Endothelial cell of umbilical vein (primary cell): Measurements from ENCODE around the gene PCDHA8. TPM values are rescaled to one million over a fixed set of nuclear protein-coding genes. Genes with fewer than 3 reads are reported as not detected.

Experiments used
- BruUV-seq: library from RNA; stranded (reverse); fragments of 400-500 nt; replicated peaks from 2 replicates; lab custom pipeline; 2021; lab: Mats Ljungman, UMichigan
- CTCF ChIA-PET: fragments of 300-600, 350-600 bp; sonication (Branson Sonifier 250); formaldehyde crosslinking; loops from one replicate; lab custom pipeline; 2021; ENCODE audit warnings: antibody characterized with exemption, inconsistent platforms; lab: Charles Lee
- POLR2A ChIA-PET: fragments of 300-600, 350-600 bp; sonication (Branson Sonifier 250); formaldehyde crosslinking; loops from one replicate; lab custom pipeline; 2021; ENCODE audit warnings: antibody characterized with exemption, inconsistent platforms; lab: Charles Lee
- DNase-seq: peaks from one replicate; pipeline ENCODE4 v3.0.0-alpha.2; 2011; ENCODE audit warnings: low read depth, low spot score
- FAIRE-seq: peaks from 2 replicates; lab custom pipeline; 2011; peaks lifted over from hg19 to GRCh38; lab: Jason Lieb, UNC
- H2AFZ ChIP-seq: 2 replicates; pipeline ENCODE4 v1.6.0; 2012; ENCODE audit warnings: low read depth, low read length, control low read depth, inconsistent platforms
- H3K27ac ChIP-seq: 2 replicates; pipeline ENCODE4 v1.5.1; 2011; ENCODE audit warnings: low read depth, mild to moderate bottlenecking, control low read depth, low read length, moderate library complexity; ENCODE audit not compliant: insufficient read depth
- H3K27me3 ChIP-seq, 2 experiments: 2 replicates each; pipeline versions ENCODE4 v1.6.0 to v1.6.1; 2011; ENCODE audit warnings: low read length in 2 of 2, mixed read lengths in 1 of 2; ENCODE audit not compliant: control insufficient read depth in 2 of 2, insufficient read depth in 2 of 2
- H3K36me3 ChIP-seq, 2 experiments: 2 replicates in 1 of 2; 3 replicates in 1 of 2; pipeline ENCODE4 v1.5.1; 2011; ENCODE audit warnings: low read length in 2 of 2, mild to moderate bottlenecking in 1 of 2, moderate library complexity in 1 of 2; ENCODE audit not compliant: control insufficient read depth in 2 of 2, insufficient read depth in 2 of 2; ENCODE audit errors: extremely low read depth in 1 of 2
- H3K4me1 ChIP-seq: 3 replicates; pipeline ENCODE4 v1.5.1; 2011; ENCODE audit warnings: mild to moderate bottlenecking, low read length; ENCODE audit not compliant: control insufficient read depth, insufficient read depth; ENCODE audit errors: extremely low read depth
- H3K4me2 ChIP-seq: 2 replicates; pipeline ENCODE4 v1.6.1; 2011; ENCODE audit warnings: low read length, control low read depth, mixed read lengths; ENCODE audit not compliant: insufficient read depth
- H3K4me3 ChIP-seq, 3 experiments: fragments of 200-600 bp in 1 of 3; sonication (generic), shearing (Covaris generic) in 1 of 3; replicated peaks in 1 of 3; 2 replicates each; pipeline ENCODE4 v1.5.1; 2011 to 2016; ENCODE audit warnings: control low read depth in 3 of 3, low read length in 3 of 3, mild to moderate bottlenecking in 2 of 3, inconsistent platforms in 1 of 3, low read depth in 1 of 3, moderate library complexity in 1 of 3; ENCODE audit not compliant: insufficient read depth in 1 of 3
- H3K79me2 ChIP-seq: 2 replicates; pipeline ENCODE4 v1.6.0; 2012; ENCODE audit warnings: low read length, inconsistent platforms; ENCODE audit not compliant: control insufficient read depth, insufficient read depth
- H3K9ac ChIP-seq: replicated peaks from 2 replicates; pipeline ENCODE3; 2011; ENCODE audit warnings: low read length, control low read depth; ENCODE audit not compliant: insufficient read depth; ENCODE audit errors: extremely low read depth
- H3K9me1 ChIP-seq: replicated peaks from 3 replicates; pipeline ENCODE4 v1.6.0; 2011; ENCODE audit warnings: mild to moderate bottlenecking, low read length; ENCODE audit not compliant: control insufficient read depth, insufficient read depth; ENCODE audit errors: extremely low read depth
- H3K9me3 ChIP-seq: replicated peaks from 2 replicates; pipeline ENCODE4 v1.5.1; 2012; ENCODE audit warnings: low read length, inconsistent platforms; ENCODE audit not compliant: control insufficient read depth, insufficient read depth
- H4K20me1 ChIP-seq: replicated peaks from 2 replicates; pipeline ENCODE3; 2011; ENCODE audit warnings: mild to moderate bottlenecking, low read length; ENCODE audit not compliant: control insufficient read depth, insufficient read depth; ENCODE audit errors: extremely low read depth
- CTCF ChIP-seq, 2 donors: IDR thresholded peaks; 1 replicate in 1 of 2; 2 replicates in 1 of 2; pipeline ENCODE4 v1.5.1; 2011; ENCODE audit warnings: low read length in 2 of 2, mild to moderate bottlenecking in 2 of 2, moderate library complexity in 2 of 2, control low read depth in 1 of 2, inconsistent platforms in 1 of 2, low read depth in 1 of 2; ENCODE audit not compliant: insufficient read depth in 1 of 2; ENCODE audit errors: extremely low read depth in 1 of 2
- EZH2 ChIP-seq: IDR thresholded peaks from 2 replicates; pipeline ENCODE4 v1.6.1; 2012; ENCODE audit warnings: borderline replicate concordance, low read depth, mild to moderate bottlenecking, moderate library complexity, low read length, inconsistent platforms; ENCODE audit not compliant: severe bottlenecking
- FOS ChIP-seq: IDR thresholded peaks from 2 replicates; pipeline ENCODE4 v1.6.1; 2011; ENCODE audit warnings: mild to moderate bottlenecking, low read length, moderate library complexity, borderline replicate concordance; ENCODE audit not compliant: insufficient read depth
- GATA2 ChIP-seq: IDR thresholded peaks from 2 replicates; pipeline ENCODE4 v1.7.0; 2011; ENCODE audit warnings: low read depth, mild to moderate bottlenecking, moderate library complexity, mixed read lengths, low read length; ENCODE audit not compliant: insufficient read length, insufficient read depth
- JUN ChIP-seq: IDR thresholded peaks from 2 replicates; pipeline ENCODE4 v1.6.1; 2011; ENCODE audit warnings: borderline replicate concordance, low read depth; ENCODE audit not compliant: insufficient read length, insufficient read depth
- MYC ChIP-seq: IDR thresholded peaks from one replicate; pipeline ENCODE4 v1.6.1; 2011; ENCODE audit warnings: mild to moderate bottlenecking, low read depth, low read length
- POLR2A ChIP-seq: IDR thresholded peaks from 2 replicates; pipeline ENCODE4 v1.6.1; 2012; ENCODE audit warnings: low read depth, mild to moderate bottlenecking, control low read depth, low read length
- POLR2AphosphoS5 ChIP-seq: IDR thresholded peaks from 2 replicates; pipeline ENCODE4 v1.6.1; 2012; ENCODE audit warnings: low read depth, mild to moderate bottlenecking, control low read depth, low read length, moderate library complexity; ENCODE audit not compliant: insufficient read depth
- dilution Hi-C: fragments of 300-500 bp; cut with MboI; formaldehyde crosslinking; loops from one replicate; pipeline ENCODE4 v1.15.0; 2019; ENCODE audit warnings: low sequenced_read_pairs; ENCODE audit not compliant: extremely low pct_ligation_motif_present
- intact Hi-C: fragments of 100-400 bp; cut with micrococcal nuclease; formaldehyde crosslinking; loops from one replicate; pipeline ENCODE4 v1.10.0; 2022
- polyA plus RNA-seq, 4 experiments: library from polyadenylated mRNA; depleted of rRNA in 3 of 4; stranded (reverse) in 3 of 4; unstranded in 1 of 4; fragments of >200 nt; gene quantifications; 2 replicates each; pipeline versions ENCODE4 v1.2.1 to v1.2.3, GENCODE V29; 2011 to 2012; ENCODE audit warnings: missing spikeins in 1 of 4
- total RNA-seq: library from RNA; stranded (reverse); gene quantifications from 2 replicates; pipeline ENCODE4 v1.2.3, GENCODE V29; 2021
- TF ChIP-seq, protein P1 (sequence below): IDR thresholded peaks from 2 replicates; pipeline ENCODE4 v1.6.1; 2011; ENCODE audit not compliant: insufficient read depth, insufficient read length

Gene PCDHA8
- total and polyA plus RNA-seq, 2 donors (not counting 3 experiments of a cell fraction or from before 2014, with no cell fraction given): not detected

GRCh38 chr5:140882591-140882899, 41.6 kb downstream of the PCDHA8 start:
- Histone ChIP-seq H2AFZ (no peak overlapping the region), H3K4me1 (no peaks in the 10 kb centered on the region), H3K36me3 (no peaks in the 10 kb centered on the region), H3K79me2 (no peaks in the 10 kb centered on the region), H3K27me3 (peaks cover 0 to 7% of the 10 kb centered on the region in 2 experiments), H4K20me1 (no peaks in the 10 kb centered on the region), H3K9me3 (no peaks in the 10 kb centered on the region), H3K4me2 (no peak overlapping the region), H3K9ac (no peak overlapping the region), H3K9me1 (no peaks in the 10 kb centered on the region), H3K4me3 (no peak overlapping the region), H3K27ac (no peak overlapping the region)
- intact Hi-C loops: loop anchor here (1.0 to 5.0 kb wide), 2 partner anchors 45 to 159 kb away; partner anchors contain the start of gene PCDHAC1
- dilution Hi-C loops: no loop called here
- TF ChIP-seq GATA2 (no peak), CTCF (IDR thresholded peaks at IDR 0.05; ENCODE audit: extremely low read depth in 1 of 2, insufficient read depth in 1 of 2, low read depth in 1 of 2, low read length in 2 of 2) (no peak), MYC (no peak)
- POLR2A ChIA-PET: no interaction called here
- FAIRE-seq: no peak
- CTCF ChIA-PET: interaction anchor here (2.2 kb wide), 1 partner anchor 158 kb away, joined by 12 read pairs; no protein-coding TSS in a partner anchor
- BruUV-seq: no TSS peak
- no peak for DNase-seq

GRCh38 chr5:140883373-140883772, 42.4 kb downstream of the PCDHA8 start:
- intact Hi-C loops: loop anchor here (5.0 kb wide), 1 partner anchor 44 kb away; the partner anchor contains the start of gene PCDHAC1
- Histone ChIP-seq H3K79me2 (no peaks in the 10 kb centered on the region), H3K27me3 (peaks cover 0 to 5% of the 10 kb centered on the region in 2 experiments), H2AFZ (no peak overlapping the region), H3K4me3 (no peak overlapping the region), H3K9ac (no peak overlapping the region), H3K9me1 (no peaks in the 10 kb centered on the region), H3K4me2 (no peak overlapping the region), H3K36me3 (no peaks in the 10 kb centered on the region), H4K20me1 (no peaks in the 10 kb centered on the region), H3K9me3 (no peaks in the 10 kb centered on the region), H3K27ac (no peak overlapping the region), H3K4me1 (no peaks in the 10 kb centered on the region)
- no peak for FAIRE-seq
- BruUV-seq: no TSS peak
- CTCF ChIA-PET: interaction anchor here (2.2 kb wide), 1 partner anchor 157 kb away, joined by 12 read pairs; no protein-coding TSS in a partner anchor
- dilution Hi-C loops: no loop called here
- DNase-seq: no peak
- POLR2A ChIA-PET: no interaction called here
- no peak for TF ChIP-seq GATA2
- no peak for TF ChIP-seq POLR2A
- TF ChIP-seq JUN: no peak
- no peak for TF ChIP-seq MYC
- no peak for TF ChIP-seq POLR2AphosphoS5
- TF ChIP-seq, protein P1, sequence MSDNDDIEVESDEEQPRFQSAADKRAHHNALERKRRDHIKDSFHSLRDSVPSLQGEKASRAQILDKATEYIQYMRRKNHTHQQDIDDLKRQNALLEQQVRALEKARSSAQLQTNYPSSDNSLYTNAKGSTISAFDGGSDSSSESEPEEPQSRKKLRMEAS: no peak
- TF ChIP-seq FOS: no peak
- TF ChIP-seq EZH2: no peak
- TF ChIP-seq CTCF (IDR thresholded peaks at IDR 0.05; ENCODE audit: extremely low read depth in 1 of 2, insufficient read depth in 1 of 2, low read depth in 1 of 2, low read length in 2 of 2): no peak
